HCT116 (cell line): ENCODE results near the gene TMEM208. TPM values are rescaled to one million over a fixed set of nuclear protein-coding genes. Genes with fewer than 3 reads are reported as not detected.

ENCODE experiments used
- ATAC-seq: fragments of 200-7000 bp; cut with Tn5 transposase; 2 replicates; pipeline ENCODE4 v1.9.1; 2020; ENCODE audit warnings: mild to moderate bottlenecking, moderate library complexity
- BruUV-seq: library from RNA; stranded (reverse); fragments of 400-500 nt; replicated peaks from 2 replicates; lab custom pipeline; 2021; lab: Mats Ljungman, UMichigan
- CTCF ChIA-PET: fragments of 300-600 bp; sonication (Branson Sonifier 250); formaldehyde crosslinking; loops from one replicate; lab custom pipeline; 2021; ENCODE audit warnings: antibody characterized with exemption; lab: Charles Lee
- POLR2A ChIA-PET: fragments of 300-600, 350-600 bp; sonication (Branson Sonifier 250); formaldehyde crosslinking; loops from one replicate; lab custom pipeline; 2021; ENCODE audit warnings: antibody characterized with exemption; lab: Charles Lee
- RAD21 ChIA-PET, 2 experiments: fragments of 300-600 bp; sonication (Branson Sonifier 250); formaldehyde crosslinking; loops; one replicate each; lab custom pipeline; 2023; ENCODE audit warnings: low total read pairs in 2 of 2; ENCODE audit not compliant: uncharacterized antibody in 2 of 2, unreplicated experiment in 2 of 2, low non-redundant PET in 1 of 2; lab: Charles Lee
- DNase-seq: peaks from one replicate; pipeline ENCODE4 v3.0.0-alpha.2; 2010; ENCODE audit warnings: low read depth, low spot score
- H2AFZ ChIP-seq: fragments of 200-600 bp; shearing (Covaris generic), sonication (generic); 2 replicates; pipeline ENCODE4 v1.6.1; 2017; ENCODE audit warnings: low read depth, mixed run types, mixed read lengths, antibody characterized with exemption, low read length; ENCODE audit not compliant: poor library complexity, severe bottlenecking
- H3K27ac ChIP-seq: 2 replicates; pipeline ENCODE4 v1.5.1; 2012; ENCODE audit warnings: low read depth, low read length
- H3K27me3 ChIP-seq: fragments of 200-600 bp; sonication (generic); 2 replicates; pipeline ENCODE4 v1.6.1; 2016; ENCODE audit warnings: mixed run types, low read length, mixed read lengths; ENCODE audit not compliant: insufficient read depth
- H3K36me3 ChIP-seq, 2 experiments: fragments of 200-500 bp in 1 of 2; fragments of 200-600 bp in 1 of 2; sonication (Bioruptor generic) in 1 of 2; sonication (generic) in 1 of 2; 2 replicates each; pipeline versions ENCODE4 v1.5.1 to v1.6.1; 2014 to 2016; ENCODE audit warnings: low read length in 2 of 2, inconsistent platforms in 1 of 2, mixed read lengths in 1 of 2, mixed run types in 1 of 2; ENCODE audit not compliant: insufficient read depth in 2 of 2, control insufficient read depth in 1 of 2
- H3K4me1 ChIP-seq, 2 experiments: fragments of 200-600 bp in 1 of 2; sonication (generic) in 1 of 2; 2 replicates each; pipeline versions ENCODE4 v1.5.1 to v1.6.1; 2012 to 2017; ENCODE audit warnings: low read length in 2 of 2, inconsistent platforms in 1 of 2, mild to moderate bottlenecking in 1 of 2, mixed read lengths in 1 of 2, mixed run types in 1 of 2, moderate library complexity in 1 of 2; ENCODE audit not compliant: insufficient read depth in 2 of 2, control insufficient read depth in 1 of 2
- H3K4me2 ChIP-seq: fragments of 200-600 bp; sonication (generic); 2 replicates; pipeline ENCODE4 v1.6.1; 2017; ENCODE audit warnings: mixed run types, low read length, mixed read lengths
- H3K4me3 ChIP-seq, 2 experiments: fragments of 200-600 bp in 1 of 2; sonication (generic) in 1 of 2; replicated peaks in 1 of 2; 2 replicates each; pipeline ENCODE4 v1.5.1; 2011 to 2016; ENCODE audit warnings: low read length in 2 of 2, control low read depth in 1 of 2, low read depth in 1 of 2, mild to moderate bottlenecking in 1 of 2, mixed read lengths in 1 of 2, mixed run types in 1 of 2
- H3K79me2 ChIP-seq: fragments of 200-600 bp; sonication (generic); 2 replicates; pipeline ENCODE4 v1.6.1; 2017; ENCODE audit warnings: mild to moderate bottlenecking, mixed run types, low read length, moderate library complexity, mixed read lengths; ENCODE audit not compliant: insufficient read depth
- H3K9ac ChIP-seq: fragments of 200-600 bp; sonication (generic); 2 replicates; pipeline ENCODE4 v1.6.1; 2016; ENCODE audit warnings: low read length, mixed read lengths
- H3K9me2 ChIP-seq: fragments of 200-600 bp; sonication (generic), shearing (Covaris generic); 2 replicates; pipeline ENCODE4 v1.6.1; 2017; ENCODE audit warnings: mixed run types, mild to moderate bottlenecking, moderate library complexity; ENCODE audit not compliant: insufficient read depth
- H3K9me3 ChIP-seq, 2 experiments: fragments of 200-500 bp in 1 of 2; fragments of 200-600 bp in 1 of 2; sonication (Bioruptor generic) in 1 of 2; sonication (generic) in 1 of 2; 2 replicates each; pipeline ENCODE4 v1.6.1; 2014 to 2017; ENCODE audit warnings: low read length in 2 of 2, mixed read lengths in 2 of 2, inconsistent platforms in 1 of 2, low read depth in 1 of 2, mild to moderate bottlenecking in 1 of 2, mixed run types in 1 of 2, moderate library complexity in 1 of 2; ENCODE audit not compliant: control insufficient read depth in 1 of 2, insufficient read depth in 1 of 2
- H4K20me1 ChIP-seq: fragments of 200-600 bp; sonication (generic), shearing (Covaris generic); 2 replicates; pipeline ENCODE4 v1.6.1; 2017; ENCODE audit warnings: mixed run types, mild to moderate bottlenecking, moderate library complexity; ENCODE audit not compliant: insufficient read depth
- EGR1 ChIP-seq: IDR thresholded peaks from 2 replicates; pipeline ENCODE4 v1.6.1; 2012; ENCODE audit warnings: low read depth
- ELF1 ChIP-seq: IDR thresholded peaks from 2 replicates; pipeline ENCODE4 v1.6.1; 2012; ENCODE audit warnings: low read depth, borderline replicate concordance
- FOSL1 ChIP-seq: IDR thresholded peaks from 2 replicates; pipeline ENCODE4 v1.6.1; 2012; ENCODE audit warnings: low read depth
- JUND ChIP-seq: IDR thresholded peaks from 2 replicates; pipeline ENCODE4 v1.6.1; 2012
- REST ChIP-seq: IDR thresholded peaks from 2 replicates; pipeline ENCODE4 v1.6.1; 2012; ENCODE audit warnings: low read depth
- SP1 ChIP-seq: IDR thresholded peaks from 2 replicates; pipeline ENCODE4 v1.6.1; 2012; ENCODE audit warnings: low read depth
- TCF7L2 ChIP-seq: IDR thresholded peaks from 2 replicates; pipeline ENCODE4 v1.7.0; 2011; ENCODE audit warnings: borderline replicate concordance, inconsistent platforms; ENCODE audit not compliant: insufficient read depth, insufficient read length; ENCODE audit errors: extremely low read depth
- ZFX ChIP-seq: fragments of 450-650 bp; IDR thresholded peaks from 2 replicates; pipeline ENCODE4 v1.6.1; 2017
- ZNF274 ChIP-seq: fragments of 200-500 bp; sonication (Bioruptor generic); IDR thresholded peaks from 2 replicates; pipeline ENCODE4 v1.6.1; 2014; ENCODE audit warnings: mild to moderate bottlenecking, low read depth, low read length, inconsistent platforms
- intact Hi-C: fragments of 100-400 bp; cut with micrococcal nuclease; formaldehyde crosslinking; loops from 2 replicates; pipeline ENCODE4 v1.10.0; 2022
- total RNA-seq: library from RNA; stranded (reverse); gene quantifications from one replicate; pipeline ENCODE4 v1.2.1, GENCODE V29; 2021; ENCODE audit not compliant: unreplicated experiment
- TF ChIP-seq, protein P1 (sequence below): IDR thresholded peaks from 2 replicates; pipeline ENCODE4 v1.6.1; 2012
- TF ChIP-seq, protein P2 (sequence below): IDR thresholded peaks from 2 replicates; pipeline ENCODE4 v1.6.1; 2012
- TF ChIP-seq, protein P3 (sequence below), 3 experiments: fragments of 200-600 bp in 1 of 3; sonication (generic) in 1 of 3; IDR thresholded peaks in 2 of 3; conservative IDR thresholded peaks in 1 of 3; 2 replicates each; pipeline ENCODE4 v1.5.1; 2012 to 2017; ENCODE audit warnings: low read depth in 2 of 3, low read length in 2 of 3, antibody characterized with exemption in 1 of 3, borderline replicate concordance in 1 of 3, control low read depth in 1 of 3, mild to moderate bottlenecking in 1 of 3, mixed read lengths in 1 of 3, mixed run types in 1 of 3, moderate library complexity in 1 of 3; ENCODE audit not compliant: insufficient read depth in 1 of 3

The TMEM208 gene
- total RNA-seq, 1 experiment from 2014 or later, result 36.1 TPM

DNA sequence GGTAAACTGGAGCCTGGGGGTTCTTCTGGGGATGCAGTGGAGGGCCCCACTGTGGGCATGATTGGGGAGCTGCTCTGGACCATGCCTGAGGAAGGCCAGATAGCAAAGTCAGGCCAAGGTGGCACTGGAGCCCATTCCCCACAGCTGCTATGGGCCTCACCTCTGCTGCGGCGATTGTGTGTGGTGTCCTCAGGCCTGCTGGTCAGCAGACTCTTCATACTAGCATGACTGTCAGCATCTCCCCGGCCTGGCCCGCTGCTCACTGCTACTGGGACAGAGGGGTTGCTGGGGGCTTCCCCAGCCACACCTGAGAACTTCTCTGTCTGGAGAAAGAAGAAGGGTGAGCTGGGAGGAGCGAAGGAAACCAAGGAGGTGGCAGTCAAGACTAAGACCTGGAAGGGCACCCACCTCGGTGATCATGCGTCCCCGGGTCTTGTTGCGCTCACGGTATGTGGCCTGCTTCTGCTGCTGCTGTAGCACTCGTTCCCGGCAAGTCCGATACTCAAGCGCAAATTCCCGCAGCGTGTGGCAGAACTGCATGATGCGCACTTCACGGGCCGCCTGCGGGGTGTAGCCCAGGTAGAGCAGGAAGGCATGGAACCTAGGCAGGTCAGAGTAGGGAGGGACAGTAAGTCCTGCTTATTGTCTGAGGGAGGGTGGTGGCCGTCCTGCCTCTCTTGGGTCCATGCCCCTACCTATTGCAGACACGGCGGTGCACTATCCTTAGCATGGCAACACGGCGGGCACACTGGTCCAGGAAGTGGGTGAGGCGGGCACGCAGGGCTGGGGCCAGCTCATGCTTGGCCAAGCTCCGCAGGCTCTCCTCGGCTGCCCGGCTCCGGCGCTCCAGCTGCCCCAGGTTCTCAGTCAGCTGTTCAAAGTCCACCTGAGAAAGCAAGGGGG, 3.2 kb downstream of the TMEM208 start:
- Histone ChIP-seq H3K9me2 (no peaks in the 10 kb centered on the region), H3K79me2 (peaks cover 18% of the 10 kb centered on the region), H3K4me3 (no peak overlapping the region), H3K27ac (no peak overlapping the region), H4K20me1 (no peaks in the 10 kb centered on the region), H3K4me1 (peaks cover 6 to 18% of the 10 kb centered on the region in 2 experiments; a peak in 3 of 4 replicates), H2AFZ (no peak overlapping the region), H3K27me3 (no peaks in the 10 kb centered on the region), H3K9ac (no peak overlapping the region), H3K9me3 (no peaks in the 10 kb centered on the region), H3K4me2 (no peak overlapping the region), H3K36me3 (peaks cover 23 to 48% of the 10 kb centered on the region in 2 experiments; a peak in 3 of 4 replicates)
- TF ChIP-seq JUND, result no peak
- no peak for TF ChIP-seq ZFX
- no peak for TF ChIP-seq SP1
- no peak for TF ChIP-seq REST
- TF ChIP-seq, protein P1, sequence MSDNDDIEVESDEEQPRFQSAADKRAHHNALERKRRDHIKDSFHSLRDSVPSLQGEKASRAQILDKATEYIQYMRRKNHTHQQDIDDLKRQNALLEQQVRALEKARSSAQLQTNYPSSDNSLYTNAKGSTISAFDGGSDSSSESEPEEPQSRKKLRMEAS, result no peak
- no peak for TF ChIP-seq FOSL1
- no peak for TF ChIP-seq ZNF274
- TF ChIP-seq TCF7L2, result no peak
- TF ChIP-seq, protein P2, sequence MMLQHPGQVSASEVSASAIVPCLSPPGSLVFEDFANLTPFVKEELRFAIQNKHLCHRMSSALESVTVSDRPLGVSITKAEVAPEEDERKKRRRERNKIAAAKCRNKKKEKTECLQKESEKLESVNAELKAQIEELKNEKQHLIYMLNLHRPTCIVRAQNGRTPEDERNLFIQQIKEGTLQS, result no peak
- TF ChIP-seq EGR1, result no peak
- TF ChIP-seq ELF1, result no peak
- TF ChIP-seq, protein P3, sequence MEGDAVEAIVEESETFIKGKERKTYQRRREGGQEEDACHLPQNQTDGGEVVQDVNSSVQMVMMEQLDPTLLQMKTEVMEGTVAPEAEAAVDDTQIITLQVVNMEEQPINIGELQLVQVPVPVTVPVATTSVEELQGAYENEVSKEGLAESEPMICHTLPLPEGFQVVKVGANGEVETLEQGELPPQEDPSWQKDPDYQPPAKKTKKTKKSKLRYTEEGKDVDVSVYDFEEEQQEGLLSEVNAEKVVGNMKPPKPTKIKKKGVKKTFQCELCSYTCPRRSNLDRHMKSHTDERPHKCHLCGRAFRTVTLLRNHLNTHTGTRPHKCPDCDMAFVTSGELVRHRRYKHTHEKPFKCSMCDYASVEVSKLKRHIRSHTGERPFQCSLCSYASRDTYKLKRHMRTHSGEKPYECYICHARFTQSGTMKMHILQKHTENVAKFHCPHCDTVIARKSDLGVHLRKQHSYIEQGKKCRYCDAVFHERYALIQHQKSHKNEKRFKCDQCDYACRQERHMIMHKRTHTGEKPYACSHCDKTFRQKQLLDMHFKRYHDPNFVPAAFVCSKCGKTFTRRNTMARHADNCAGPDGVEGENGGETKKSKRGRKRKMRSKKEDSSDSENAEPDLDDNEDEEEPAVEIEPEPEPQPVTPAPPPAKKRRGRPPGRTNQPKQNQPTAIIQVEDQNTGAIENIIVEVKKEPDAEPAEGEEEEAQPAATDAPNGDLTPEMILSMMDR (IDR thresholded peaks at IDR 0.05 in 2 of 3, conservative IDR thresholded peaks at IDR 0.05 in 1 of 3; ENCODE audit: borderline replicate concordance in 1 of 3, insufficient read depth in 1 of 3, low read depth in 2 of 3, low read length in 2 of 3), result no peak
- RAD21 ChIA-PET, result no interaction called here
- intact Hi-C loops, result no loop called here
- no peak for DNase-seq
- POLR2A ChIA-PET, result interaction anchor here (1.0 kb wide), 1 partner anchor 16 kb away, joined by 3 read pairs; no protein-coding TSS in a partner anchor
- CTCF ChIA-PET, result no interaction called here
- ATAC-seq, result no peak
- no TSS peak for BruUV-seq
